Omental fat pad (tissue), 4 donors: ENCODE results near the gene PLXNA4. TPM values are rescaled to one million over a fixed set of nuclear protein-coding genes. Genes with fewer than 3 reads are reported as not detected.

Experiments used
- ATAC-seq: fragments of 150-250 bp; one replicate; pipeline ENCODE4 v1.9.1; 2016; ENCODE audit warnings: mild to moderate bottlenecking, moderate library complexity; ENCODE audit not compliant: low FRiP score
- DNase-seq: peaks from one replicate; pipeline ENCODE4 v3.0.0-alpha.2; 2019; ENCODE audit warnings: low spot score
- total RNA-seq, 4 donors: library from RNA; depleted of rRNA; stranded (reverse); fragments of >200 nt; gene quantifications; one replicate each; pipeline ENCODE4 v1.1.0, GENCODE V29; 2016
- TF ChIP-seq, protein P1 (sequence below), 3 donors: fragments of 450-650 bp; IDR thresholded peaks; one replicate each; pipeline ENCODE4 v1.5.1; 2016 to 2017; ENCODE audit warnings: antibody characterized with exemption in 3 of 3, mild to moderate bottlenecking in 3 of 3, moderate library complexity in 2 of 3

Gene PLXNA4
- total RNA-seq, 4 donors from 2014 or later: 31.4 to 111 (median 41.9) TPM

DNA sequence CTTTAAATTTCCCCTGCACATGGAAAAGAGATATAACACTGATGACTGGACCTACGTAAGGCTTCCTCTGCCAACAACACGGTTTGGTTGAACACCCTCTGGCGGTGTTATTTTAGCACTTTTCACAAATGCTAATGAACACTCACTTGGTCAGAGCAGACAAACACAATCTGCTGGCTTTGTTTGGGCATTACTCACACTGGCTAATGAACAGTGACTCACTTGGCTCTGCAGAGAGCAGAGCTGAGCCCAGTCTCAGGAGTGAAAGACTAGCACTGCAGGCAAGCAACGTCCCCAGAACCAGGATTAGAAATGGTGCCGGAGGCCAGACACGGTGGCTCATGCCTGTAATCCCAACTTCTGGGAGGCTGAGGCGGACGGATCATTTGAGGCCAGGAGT is 430.8 kb downstream of the PLXNA4 start:
- no peak for DNase-seq
- peak; percentile 69 for ATAC-seq
- TF ChIP-seq, protein P1, sequence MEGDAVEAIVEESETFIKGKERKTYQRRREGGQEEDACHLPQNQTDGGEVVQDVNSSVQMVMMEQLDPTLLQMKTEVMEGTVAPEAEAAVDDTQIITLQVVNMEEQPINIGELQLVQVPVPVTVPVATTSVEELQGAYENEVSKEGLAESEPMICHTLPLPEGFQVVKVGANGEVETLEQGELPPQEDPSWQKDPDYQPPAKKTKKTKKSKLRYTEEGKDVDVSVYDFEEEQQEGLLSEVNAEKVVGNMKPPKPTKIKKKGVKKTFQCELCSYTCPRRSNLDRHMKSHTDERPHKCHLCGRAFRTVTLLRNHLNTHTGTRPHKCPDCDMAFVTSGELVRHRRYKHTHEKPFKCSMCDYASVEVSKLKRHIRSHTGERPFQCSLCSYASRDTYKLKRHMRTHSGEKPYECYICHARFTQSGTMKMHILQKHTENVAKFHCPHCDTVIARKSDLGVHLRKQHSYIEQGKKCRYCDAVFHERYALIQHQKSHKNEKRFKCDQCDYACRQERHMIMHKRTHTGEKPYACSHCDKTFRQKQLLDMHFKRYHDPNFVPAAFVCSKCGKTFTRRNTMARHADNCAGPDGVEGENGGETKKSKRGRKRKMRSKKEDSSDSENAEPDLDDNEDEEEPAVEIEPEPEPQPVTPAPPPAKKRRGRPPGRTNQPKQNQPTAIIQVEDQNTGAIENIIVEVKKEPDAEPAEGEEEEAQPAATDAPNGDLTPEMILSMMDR (IDR thresholded peaks at IDR 0.05): no peak

DNA sequence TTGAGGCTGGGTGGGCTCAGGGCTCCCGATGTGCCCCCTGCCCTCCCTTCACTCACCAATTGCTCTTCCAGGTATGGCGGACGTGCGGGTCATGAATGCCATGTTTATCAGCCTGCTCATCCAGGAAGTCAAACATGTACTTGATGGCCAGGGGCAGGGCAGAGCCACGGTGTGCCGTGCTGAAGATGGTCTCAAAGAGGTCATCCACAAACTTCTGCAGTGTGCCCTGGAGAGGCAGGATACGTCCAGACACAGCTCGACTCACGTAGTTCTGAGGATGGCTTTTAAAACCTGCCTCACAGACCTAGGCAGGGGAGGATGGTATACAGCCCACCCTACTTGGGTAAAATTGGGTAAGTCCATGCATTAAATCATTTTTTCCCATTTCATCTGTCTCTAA is 431.2 kb downstream of the PLXNA4 start:
- ATAC-seq (no peak), DNase-seq (no peak)
- TF ChIP-seq, protein P1 (IDR thresholded peaks at IDR 0.05): no peak

DNA sequence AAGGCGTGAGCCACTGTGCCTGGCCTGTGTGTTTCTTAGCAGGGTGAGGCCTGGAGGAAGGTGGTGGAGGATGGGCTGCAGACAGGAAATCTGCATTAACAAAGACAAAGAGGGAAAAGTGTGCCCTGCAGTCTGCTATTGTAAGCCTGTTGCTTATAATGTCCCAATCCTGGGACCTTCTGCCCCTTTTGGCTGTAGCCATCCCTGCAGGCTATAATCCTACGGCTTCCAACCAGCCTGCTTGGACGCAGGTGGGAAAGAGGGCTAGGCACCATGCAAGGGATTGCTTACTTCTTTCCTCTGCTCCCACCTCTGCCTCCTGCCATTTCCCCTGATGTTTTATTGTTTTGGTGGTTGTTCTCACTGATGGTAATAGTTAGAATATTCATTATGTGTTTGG is 434.3 kb downstream of the PLXNA4 start:
- TF ChIP-seq, protein P1 (IDR thresholded peaks at IDR 0.05): no peak
- ATAC-seq (no peak), DNase-seq (no peak)

DNA sequence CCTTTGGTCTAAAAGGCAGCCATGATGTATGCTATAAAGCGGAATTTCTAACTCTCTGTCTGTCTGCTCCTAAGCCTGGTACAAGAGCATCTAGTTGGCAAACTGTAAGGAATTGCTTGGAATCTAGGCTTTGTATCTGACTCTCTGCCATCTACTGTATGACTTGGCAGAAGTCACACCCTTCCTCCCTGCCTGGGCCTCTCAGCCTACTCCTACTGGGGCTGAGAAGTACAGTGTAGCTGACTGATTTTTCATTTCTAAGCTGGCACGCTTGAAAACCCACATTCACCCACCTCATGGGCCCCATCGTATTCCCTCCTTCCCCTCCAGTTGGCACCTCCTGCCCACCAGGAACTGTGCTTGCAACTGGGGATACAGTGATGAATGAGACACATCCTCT is 435.2 kb downstream of the PLXNA4 start:
- TF ChIP-seq, protein P1 (IDR thresholded peaks at IDR 0.05): no peak
- no peak for ATAC-seq
- DNase-seq: no peak

DNA sequence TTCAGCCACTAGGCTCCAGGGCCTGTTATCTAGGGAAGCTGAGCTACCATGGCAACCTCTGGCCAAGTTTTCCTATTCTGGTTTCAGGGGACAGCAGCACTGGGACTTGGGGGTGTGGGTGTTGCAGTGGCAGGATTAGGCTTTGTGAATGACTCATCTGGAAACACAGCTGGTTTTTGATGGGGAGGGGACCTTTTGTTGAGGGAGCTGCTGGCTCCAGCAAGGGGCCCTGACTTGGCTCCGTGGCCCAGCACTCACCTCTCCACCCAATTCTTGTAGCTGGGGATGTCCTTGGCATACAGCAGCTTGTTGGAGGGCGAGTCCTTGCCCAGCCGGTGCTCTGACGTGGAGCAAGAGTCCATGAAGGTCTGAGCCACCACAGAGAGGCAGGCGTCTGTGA is 435.9 kb downstream of the PLXNA4 start:
- TF ChIP-seq, protein P1 (IDR thresholded peaks at IDR 0.05): no peak
- ATAC-seq: no peak
- no peak for DNase-seq

DNA sequence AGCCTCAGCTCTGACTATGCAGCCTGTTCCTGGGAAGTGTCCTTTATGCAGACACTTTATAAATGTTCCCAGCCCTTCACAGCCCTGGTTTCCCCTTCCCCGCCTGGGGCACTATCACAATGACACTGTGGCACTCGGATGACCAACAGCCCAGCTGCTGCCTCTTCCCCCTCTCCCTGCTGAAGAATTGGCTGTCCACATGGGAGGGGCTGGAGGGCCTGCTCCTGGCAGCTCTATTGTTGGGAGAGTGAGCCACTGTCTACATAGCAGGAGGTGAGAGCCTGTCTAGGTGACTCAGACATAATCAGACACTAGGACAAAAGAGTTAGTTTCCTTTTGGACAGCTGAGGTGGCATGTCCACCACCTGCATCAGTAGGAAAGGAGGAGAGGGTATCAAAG is 437.5 kb downstream of the PLXNA4 start:
- DNase-seq (no peak), ATAC-seq (no peak)
- TF ChIP-seq, protein P1 (IDR thresholded peaks at IDR 0.05): no peak

DNA sequence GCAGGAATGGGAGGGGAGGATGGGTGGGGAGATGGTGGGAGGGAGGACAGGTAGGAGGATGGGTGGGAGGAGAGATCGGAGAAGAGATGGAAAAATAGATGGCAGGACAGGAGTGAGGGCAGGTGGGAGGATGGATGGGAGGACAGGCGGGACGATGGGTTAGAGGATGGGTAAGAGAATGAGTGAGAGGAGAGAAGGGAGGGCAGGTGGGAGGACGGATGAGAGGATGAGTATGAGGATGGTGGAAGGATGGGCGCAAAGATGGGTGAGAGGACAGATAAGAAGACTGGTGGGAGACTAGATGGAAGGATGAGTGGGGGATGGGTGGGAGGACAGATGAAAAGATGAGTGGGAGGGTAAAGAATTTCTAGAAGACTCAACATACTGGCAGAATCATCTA is 438.6 kb downstream of the PLXNA4 start:
- TF ChIP-seq, protein P1 (IDR thresholded peaks at IDR 0.05): no peak
- ATAC-seq (no peak), DNase-seq (no peak)
